MM.1S (cell line): ENCODE measurements around the gene USP11.

Experiments
- EZH2 ChIP-seq: fragments of 300-600 bp; sonication (generic); optimal IDR thresholded peaks from 2 replicates; pipeline ENCODE3; 2017; ENCODE audit warnings: low read depth, mild to moderate bottlenecking, antibody characterized with exemption, low read length, mixed read lengths
- TF ChIP-seq, protein P1 (sequence below): fragments of 300-600 bp; sonication (generic); IDR thresholded peaks from 2 replicates; pipeline ENCODE4 v1.5.1; 2016; ENCODE audit warnings: antibody characterized with exemption, low read length, mixed read lengths

DNA sequence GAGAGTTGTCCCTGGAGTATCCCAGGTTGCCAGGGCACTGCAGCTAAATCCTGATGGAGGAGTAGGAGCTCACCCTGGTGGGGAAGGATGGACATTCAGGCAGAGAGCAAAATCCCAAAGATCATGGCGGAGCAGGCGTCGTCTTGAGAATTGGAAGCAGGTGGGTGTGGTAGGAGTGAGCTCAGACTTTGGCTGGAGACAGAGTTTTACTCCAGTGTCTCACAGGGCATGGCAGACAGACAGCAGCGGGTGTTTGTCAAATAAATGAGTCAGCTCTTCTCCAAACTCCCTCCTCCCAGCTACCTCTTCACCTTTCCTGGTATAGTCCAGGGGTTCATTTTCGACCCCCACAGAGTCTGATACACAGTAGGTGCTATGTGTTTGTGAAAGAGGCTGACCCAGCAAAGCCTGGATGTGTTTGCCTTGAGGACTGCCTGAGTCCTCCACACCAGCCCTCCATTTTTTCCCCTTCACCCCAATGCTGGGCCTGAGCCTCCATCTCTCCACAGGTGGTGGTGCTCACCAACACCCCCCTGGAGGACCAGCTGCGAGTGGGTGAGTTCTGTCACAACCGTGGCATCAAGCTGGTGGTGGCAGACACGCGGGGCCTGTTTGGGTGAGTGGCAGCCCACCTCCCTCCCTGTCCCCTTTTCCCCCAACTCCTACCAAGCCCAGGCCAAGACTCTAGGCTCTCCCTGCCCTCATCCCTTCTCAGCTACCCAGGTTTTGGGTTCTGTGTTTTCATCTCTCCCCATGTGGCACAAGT, 32.2 kb upstream of the USP11 start:
- no peak for TF ChIP-seq EZH2
- TF ChIP-seq, protein P1, sequence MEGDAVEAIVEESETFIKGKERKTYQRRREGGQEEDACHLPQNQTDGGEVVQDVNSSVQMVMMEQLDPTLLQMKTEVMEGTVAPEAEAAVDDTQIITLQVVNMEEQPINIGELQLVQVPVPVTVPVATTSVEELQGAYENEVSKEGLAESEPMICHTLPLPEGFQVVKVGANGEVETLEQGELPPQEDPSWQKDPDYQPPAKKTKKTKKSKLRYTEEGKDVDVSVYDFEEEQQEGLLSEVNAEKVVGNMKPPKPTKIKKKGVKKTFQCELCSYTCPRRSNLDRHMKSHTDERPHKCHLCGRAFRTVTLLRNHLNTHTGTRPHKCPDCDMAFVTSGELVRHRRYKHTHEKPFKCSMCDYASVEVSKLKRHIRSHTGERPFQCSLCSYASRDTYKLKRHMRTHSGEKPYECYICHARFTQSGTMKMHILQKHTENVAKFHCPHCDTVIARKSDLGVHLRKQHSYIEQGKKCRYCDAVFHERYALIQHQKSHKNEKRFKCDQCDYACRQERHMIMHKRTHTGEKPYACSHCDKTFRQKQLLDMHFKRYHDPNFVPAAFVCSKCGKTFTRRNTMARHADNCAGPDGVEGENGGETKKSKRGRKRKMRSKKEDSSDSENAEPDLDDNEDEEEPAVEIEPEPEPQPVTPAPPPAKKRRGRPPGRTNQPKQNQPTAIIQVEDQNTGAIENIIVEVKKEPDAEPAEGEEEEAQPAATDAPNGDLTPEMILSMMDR: no peak
